SU-DHL-6 (cell line): Measurements from ENCODE around the gene KRTAP22-1.

Experiments used
- H2AFZ ChIP-seq: fragments of 200-600 bp; sonication (generic); 2 replicates; pipeline ENCODE4 v1.6.1; 2014; ENCODE audit warnings: low read depth, mild to moderate bottlenecking, moderate library complexity, mixed read lengths, antibody characterized with exemption, low read length; ENCODE audit not compliant: severe bottlenecking
- H3F3A ChIP-seq: fragments of 200-600 bp; shearing (Covaris generic); 2 replicates; pipeline ENCODE4 v1.6.0; 2016; ENCODE audit warnings: antibody characterized with exemption, mild to moderate bottlenecking; ENCODE audit not compliant: insufficient read depth
- H3K27ac ChIP-seq: fragments of 200-600 bp; sonication (generic); 2 replicates; pipeline ENCODE4 v1.5.1; 2016; ENCODE audit warnings: low read depth, mild to moderate bottlenecking, low read length, moderate library complexity, mixed read lengths
- H3K27me3 ChIP-seq: fragments of 200-600 bp; sonication (generic), shearing (Covaris generic); 2 replicates; pipeline ENCODE4 v1.6.0; 2014; ENCODE audit warnings: mild to moderate bottlenecking, low read length
- H3K36me3 ChIP-seq: fragments of 200-600 bp; sonication (generic); 2 replicates; pipeline ENCODE4 v1.6.1; 2014; ENCODE audit warnings: mild to moderate bottlenecking, low read length, mixed read lengths
- H3K4me2 ChIP-seq: fragments of 300-600, 200-600 bp; shearing (Covaris generic), sonication (generic); 2 replicates; pipeline ENCODE4 v1.6.0; 2014; ENCODE audit warnings: low read length, low read depth, mild to moderate bottlenecking; ENCODE audit not compliant: poor library complexity, severe bottlenecking
- H3K4me3 ChIP-seq: fragments of 200-600 bp; sonication (generic); 2 replicates; pipeline ENCODE4 v1.5.1; 2014; ENCODE audit warnings: antibody characterized with exemption, low read length, mild to moderate bottlenecking, mixed read lengths; ENCODE audit not compliant: insufficient read depth, poor library complexity, severe bottlenecking
- H3K79me2 ChIP-seq: fragments of 200-600 bp; sonication (generic); 2 replicates; pipeline ENCODE4 v1.6.1; 2014; ENCODE audit warnings: mild to moderate bottlenecking, low read length, moderate library complexity; ENCODE audit not compliant: insufficient read depth
- H3K9ac ChIP-seq: fragments of 200-600 bp; sonication (generic); 2 replicates; pipeline ENCODE4 v1.7.0; 2014; ENCODE audit warnings: mild to moderate bottlenecking, low read length
- H3K9me2 ChIP-seq: fragments of 200-600 bp; sonication (generic); replicated peaks from 2 replicates; pipeline ENCODE4 v1.6.1; 2014; ENCODE audit warnings: low read length; ENCODE audit not compliant: insufficient read depth
- H3K9me3 ChIP-seq: fragments of 200-600 bp; sonication (generic); 2 replicates; pipeline ENCODE4 v1.6.1; 2014; ENCODE audit warnings: low read length, mixed read lengths; ENCODE audit not compliant: insufficient read depth
- H4K20me1 ChIP-seq: fragments of 200-600 bp; sonication (generic); 2 replicates; pipeline ENCODE4 v1.6.1; 2014; ENCODE audit warnings: low read depth, mild to moderate bottlenecking, antibody characterized with exemption, low read length, moderate library complexity, mixed read lengths
- CTCF ChIP-seq: fragments of 200-600 bp; sonication (generic); IDR thresholded peaks from one replicate; pipeline ENCODE4 v1.5.1; 2017; ENCODE audit warnings: antibody characterized with exemption, mild to moderate bottlenecking, low read length, moderate library complexity; ENCODE audit not compliant: insufficient read depth, poor library complexity, severe bottlenecking
- EZH2phosphoT487 ChIP-seq: fragments of 200-600 bp; sonication (generic), shearing (Covaris generic); conservative IDR thresholded peaks from 2 replicates; pipeline ENCODE4 v1.6.1; 2018; ENCODE audit warnings: mild to moderate bottlenecking, antibody characterized with exemption, low read length, moderate library complexity, mixed read lengths

KRTAP22-1 gene

DNA sequence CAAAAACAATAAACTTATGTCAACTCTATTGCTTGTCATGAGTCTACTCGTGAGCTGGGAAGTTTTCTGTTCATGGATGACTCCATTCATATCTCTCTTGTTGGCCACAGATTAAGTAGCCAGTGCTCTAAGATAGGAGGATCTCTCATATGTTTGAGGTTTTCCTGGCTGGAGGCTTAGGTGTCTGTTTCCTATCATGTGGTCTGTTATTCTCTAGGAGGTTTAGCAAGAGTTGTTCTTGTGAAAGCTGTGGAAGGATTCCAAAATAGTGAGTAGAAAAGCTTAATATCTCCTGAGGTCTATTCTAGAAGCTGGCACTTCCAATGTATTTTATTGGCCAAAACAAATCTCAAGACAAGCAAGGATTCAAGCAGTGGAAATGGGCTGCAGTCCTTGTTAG is 28.3 kb downstream of the KRTAP22-1 start:
- Histone ChIP-seq H3K9me2 (no peaks in the 10 kb centered on the region), H3F3A (no peaks in the 10 kb centered on the region), H3K9ac (no peak overlapping the region), H3K9me3 (peaks cover 10% of the 10 kb centered on the region), H3K4me3 (no peak overlapping the region), H4K20me1 (no peaks in the 10 kb centered on the region), H3K4me2 (no peak overlapping the region), H3K27me3 (no peaks in the 10 kb centered on the region), H3K36me3 (no peaks in the 10 kb centered on the region), H2AFZ (no peak overlapping the region), H3K79me2 (no peaks in the 10 kb centered on the region), H3K27ac (no peak overlapping the region)
- TF ChIP-seq CTCF (no peak), EZH2phosphoT487 (no peak)

GRCh38 chr21:30634906-30635305 is 34.0 kb downstream of the KRTAP22-1 start, which contains the start of gene KRTAP20-2:
Gene KRTAP20-2 (plus strand): TSS chr21:30635206. CDS start chr21:30635264, 58 bp downstream.
- Histone ChIP-seq H3K4me2 (no peak within 1 kb of the TSS), H3K27me3 (no peaks in the 10 kb centered on the region), H3K9me2 (no peaks in the 10 kb centered on the region), H3K79me2 (no peaks in the 10 kb centered on the region), H4K20me1 (no peaks in the 10 kb centered on the region), H3K27ac (no peak within 1 kb of the TSS), H2AFZ (no peak within 1 kb of the TSS), H3F3A (no peaks in the 10 kb centered on the region), H3K4me3 (no peak within 1 kb of the TSS), H3K36me3 (no peaks in the 10 kb centered on the region), H3K9me3 (no peaks in the 10 kb centered on the region), H3K9ac (no peak within 1 kb of the TSS)
- TF ChIP-seq EZH2phosphoT487: no peak
- TF ChIP-seq CTCF: no peak

- no peak overlapping the region for H2AFZ ChIP-seq
- no peak overlapping the region for H3K9ac ChIP-seq
- H3K9me3 ChIP-seq: no peaks in the 10 kb centered on the region
- no peaks in the 10 kb centered on the region for H3F3A ChIP-seq
- no peak overlapping the region for H3K4me3 ChIP-seq
- no peaks in the 10 kb centered on the region for H3K36me3 ChIP-seq
- H3K79me2 ChIP-seq: no peaks in the 10 kb centered on the region
- no peak for TF ChIP-seq CTCF
- no peak for TF ChIP-seq EZH2phosphoT487
- no peaks in the 10 kb centered on the region for H4K20me1 ChIP-seq
- no peaks in the 10 kb centered on the region for H3K27me3 ChIP-seq
- no peaks in the 10 kb centered on the region for H3K9me2 ChIP-seq
- no peak overlapping the region for H3K27ac ChIP-seq
- no peak overlapping the region for H3K4me2 ChIP-seq
Measured at GRCh38 chr21:30638686-30639085, 37.8 kb downstream of the KRTAP22-1 start.

DNA sequence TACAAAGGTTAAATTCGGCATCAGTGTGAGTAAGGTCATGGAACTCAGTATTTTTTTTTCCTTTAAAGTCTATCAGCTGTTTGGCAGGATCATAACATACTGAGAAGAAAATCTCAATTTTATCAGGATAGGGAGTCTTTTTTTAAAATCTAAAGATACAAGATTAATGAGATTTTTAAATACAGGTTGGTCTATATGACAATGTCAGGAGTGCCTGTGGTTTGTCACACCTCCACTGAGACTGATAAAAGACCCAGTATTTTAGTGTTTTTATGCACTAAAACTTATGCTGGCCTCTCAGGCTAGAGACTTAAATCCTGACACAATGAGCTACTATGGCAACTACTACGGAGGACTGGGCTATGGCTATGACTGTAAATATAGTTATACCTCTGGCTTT is 41.7 kb downstream of the KRTAP22-1 start, which contains the start of gene KRTAP20-3:
Gene KRTAP20-3, plus strand, starts transcription at position 301 of the 400 bp plus-strand sequence.
- Histone ChIP-seq H3K36me3 (no peaks in the 10 kb centered on the region), H3K4me3 (no peak within 1 kb of the TSS), H3K9ac (no peak within 1 kb of the TSS), H2AFZ (no peak within 1 kb of the TSS), H4K20me1 (no peaks in the 10 kb centered on the region), H3K9me2 (no peaks in the 10 kb centered on the region), H3K27ac (no peak within 1 kb of the TSS), H3F3A (no peaks in the 10 kb centered on the region), H3K4me2 (no peak within 1 kb of the TSS), H3K79me2 (no peaks in the 10 kb centered on the region), H3K9me3 (no peaks in the 10 kb centered on the region), H3K27me3 (no peaks in the 10 kb centered on the region)
- TF ChIP-seq EZH2phosphoT487 (no peak), CTCF (no peak)
